Neural cell (in vitro differentiated cells): ENCODE results near the gene DIPK1C. TPM values are rescaled to one million over a fixed set of nuclear protein-coding genes. Genes with fewer than 3 reads are reported as not detected.

Source experiments
- H2AFZ ChIP-seq: fragments of 200-600, 300-800 bp; sonication (generic), shearing (Covaris generic); 2 replicates; pipeline ENCODE4 v1.6.0; 2014; ENCODE audit warnings: low read depth, mild to moderate bottlenecking, antibody characterized with exemption, low read length, moderate library complexity
- H3F3A ChIP-seq: fragments of 200-600 bp; shearing (Covaris generic); 2 replicates; pipeline ENCODE4 v1.6.1; 2016; ENCODE audit warnings: mild to moderate bottlenecking, moderate library complexity, mixed read lengths, antibody characterized with exemption, low read length; ENCODE audit not compliant: insufficient read depth, poor library complexity, severe bottlenecking
- H3K27ac ChIP-seq: fragments of 200-600, 300-800 bp; sonication (generic), shearing (Covaris generic); 2 replicates; pipeline ENCODE4 v1.5.1; 2014; ENCODE audit warnings: mild to moderate bottlenecking, low read length, moderate library complexity
- H3K27me3 ChIP-seq: fragments of 300-800, 200-600 bp; sonication (generic), shearing (Covaris generic); 2 replicates; pipeline ENCODE4 v1.6.0; 2014; ENCODE audit warnings: mild to moderate bottlenecking, low read depth, low read length, moderate library complexity; ENCODE audit not compliant: insufficient read depth
- H3K36me3 ChIP-seq: fragments of 300-800, 200-600 bp; sonication (generic), shearing (Covaris generic); 2 replicates; pipeline ENCODE4 v1.5.1; 2014; ENCODE audit warnings: mild to moderate bottlenecking, antibody characterized with exemption, low read length, moderate library complexity; ENCODE audit not compliant: insufficient read depth
- H3K4me2 ChIP-seq: fragments of 300-800, 200-600 bp; sonication (generic), shearing (Covaris generic); 2 replicates; pipeline ENCODE4 v1.6.0; 2014; ENCODE audit warnings: mild to moderate bottlenecking, low read length
- H3K4me3 ChIP-seq: fragments of 300-800, 200-600 bp; sonication (generic), shearing (Covaris generic); 2 replicates; pipeline ENCODE4 v1.5.1; 2014; ENCODE audit warnings: mild to moderate bottlenecking, low read length, moderate library complexity
- H3K79me2 ChIP-seq: fragments of 200-600 bp; shearing (Covaris generic); replicated peaks from 2 replicates; pipeline ENCODE4 v1.6.0; 2014; ENCODE audit warnings: mild to moderate bottlenecking, low read length, moderate library complexity; ENCODE audit not compliant: insufficient read depth
- H3K9ac ChIP-seq: fragments of 300-800, 200-600 bp; sonication (generic), shearing (Covaris generic); 2 replicates; pipeline ENCODE4 v1.6.1; 2016; ENCODE audit warnings: mild to moderate bottlenecking, low read length, mixed read lengths
- H3K9me2 ChIP-seq: fragments of 200-600 bp; shearing (Covaris generic); 2 replicates; pipeline ENCODE4 v1.6.1; 2016; ENCODE audit warnings: mild to moderate bottlenecking, low read length, mixed read lengths; ENCODE audit not compliant: insufficient read depth
- H3K9me3 ChIP-seq: fragments of 200-600, 300-800 bp; sonication (generic), shearing (Covaris generic); 2 replicates; pipeline ENCODE4 v1.6.1; 2016; ENCODE audit warnings: mild to moderate bottlenecking, mixed run types, low read length, moderate library complexity, mixed read lengths
- H4K20me1 ChIP-seq: fragments of 200-600 bp; shearing (Covaris generic); 2 replicates; pipeline ENCODE4 v1.6.1; 2016; ENCODE audit warnings: mild to moderate bottlenecking, mixed run types; ENCODE audit not compliant: insufficient read depth
- CTCF ChIP-seq: fragments of 450-650 bp; IDR thresholded peaks from 2 replicates; pipeline ENCODE4 v1.5.1; 2014; ENCODE audit warnings: antibody characterized with exemption, mild to moderate bottlenecking, moderate library complexity; ENCODE audit not compliant: poor library complexity, severe bottlenecking
- EP300 ChIP-seq: fragments of 450-650 bp; conservative IDR thresholded peaks from 2 replicates; pipeline ENCODE4 v1.6.1; 2014; ENCODE audit warnings: antibody characterized with exemption, mild to moderate bottlenecking, moderate library complexity; ENCODE audit not compliant: poor library complexity, severe bottlenecking
- EZH2 ChIP-seq: fragments of 200-600, 300-800 bp; shearing (Covaris generic), sonication (generic); IDR thresholded peaks from 2 replicates; pipeline ENCODE4 v1.6.1; 2014; ENCODE audit warnings: antibody characterized with exemption, low read length, borderline replicate concordance, mild to moderate bottlenecking; ENCODE audit not compliant: insufficient read depth, poor library complexity, severe bottlenecking
- MXI1 ChIP-seq: fragments of 450-650 bp; conservative IDR thresholded peaks from 2 replicates; pipeline ENCODE4 v1.6.1; 2014; ENCODE audit warnings: antibody characterized with exemption, mild to moderate bottlenecking; ENCODE audit not compliant: poor library complexity, severe bottlenecking
- POLR2AphosphoS5 ChIP-seq: IDR thresholded peaks from 2 replicates; pipeline ENCODE4 v1.6.1; 2012
- RAD21 ChIP-seq: fragments of 450-650 bp; conservative IDR thresholded peaks from 2 replicates; pipeline ENCODE4 v1.6.1; 2014; ENCODE audit warnings: antibody characterized with exemption, mild to moderate bottlenecking, moderate library complexity
- REST ChIP-seq: IDR thresholded peaks from 2 replicates; pipeline ENCODE4 v1.6.1; 2012; ENCODE audit warnings: borderline replicate concordance
- SMC3 ChIP-seq: fragments of 450-650 bp; conservative IDR thresholded peaks from 2 replicates; pipeline ENCODE4 v1.6.1; 2014; ENCODE audit warnings: antibody characterized with exemption, mild to moderate bottlenecking, moderate library complexity; ENCODE audit not compliant: poor library complexity
- TAF1 ChIP-seq: IDR thresholded peaks from 2 replicates; pipeline ENCODE4 v1.6.1; 2012; ENCODE audit warnings: low read depth
- polyA plus RNA-seq: library from polyadenylated mRNA; depleted of rRNA; stranded (reverse); fragments of >200 nt; gene quantifications from 2 replicates; pipeline ENCODE4 v1.2.3, GENCODE V29; 2014

The DIPK1C gene
- polyA plus RNA-seq, 1 donor from 2014 or later, result not detected

- H2AFZ ChIP-seq, result no peak overlapping the region
- H3K4me3 ChIP-seq, result no peak overlapping the region
- H3K9me3 ChIP-seq, result no peaks in the 10 kb centered on the region
- no peak overlapping the region for H3K9ac ChIP-seq
- no peaks in the 10 kb centered on the region for H4K20me1 ChIP-seq
- H3K27ac ChIP-seq, result no peak overlapping the region
- no peaks in the 10 kb centered on the region for H3K9me2 ChIP-seq
- no peak overlapping the region for H3K4me2 ChIP-seq
- no peak for TF ChIP-seq EZH2
- TF ChIP-seq TAF1, result no peak
- no peak for TF ChIP-seq EP300
- no peak for TF ChIP-seq RAD21
- no peak for TF ChIP-seq MXI1
- TF ChIP-seq CTCF, result no peak
- no peak for TF ChIP-seq POLR2AphosphoS5
- no peak for TF ChIP-seq SMC3
- no peak for TF ChIP-seq REST
- no peaks in the 10 kb centered on the region for H3K79me2 ChIP-seq
- no peaks in the 10 kb centered on the region for H3K27me3 ChIP-seq
- no peaks in the 10 kb centered on the region for H3K36me3 ChIP-seq
- H3F3A ChIP-seq, result no peaks in the 10 kb centered on the region
Observed at GRCh38 chr18:74397572-74397971, 59.5 kb downstream of the DIPK1C start.

GRCh38 chr18:74396171-74397169 is 60.6 kb downstream of the DIPK1C start:
- H3K9ac ChIP-seq, result no peak overlapping the region
- H3K4me2 ChIP-seq, result no peak overlapping the region
- no peaks in the 10 kb centered on the region for H3K27me3 ChIP-seq
- H2AFZ ChIP-seq, result no peak overlapping the region
- no peak overlapping the region for H3K4me3 ChIP-seq
- no peaks in the 10 kb centered on the region for H3K36me3 ChIP-seq
- no peak for TF ChIP-seq RAD21
- no peak for TF ChIP-seq POLR2AphosphoS5
- no peak overlapping the region for H3K27ac ChIP-seq
- no peaks in the 10 kb centered on the region for H3K9me2 ChIP-seq
- no peaks in the 10 kb centered on the region for H3F3A ChIP-seq
- H3K9me3 ChIP-seq, result no peaks in the 10 kb centered on the region
- H3K79me2 ChIP-seq, result no peaks in the 10 kb centered on the region
- H4K20me1 ChIP-seq, result no peaks in the 10 kb centered on the region
